ENCODE results near the gene NDUFB3. TPM values are rescaled to one million over a fixed set of nuclear protein-coding genes. Genes with fewer than 3 reads are reported as not detected.

Gene NDUFB3
- total and polyA plus RNA-seq, 2 experiments from 2014 or later, result 34.3 to 230 TPM

- no peak overlapping the region for H3K4me3 ChIP-seq
- H3K27ac ChIP-seq (ENCODE audit: low read depth), result no peak overlapping the region
- H3K4me2 ChIP-seq, result no peak overlapping the region
- TF ChIP-seq POLR2AphosphoS5 (IDR thresholded peaks at IDR 0.05; ENCODE audit: low read depth) (no peak), ZNF331 (CRISPR knock-in tag; IDR thresholded peaks at IDR 0.05; ENCODE audit: low read depth) (no peak), ETS1 (IDR thresholded peaks at IDR 0.05) (no peak), CREB1 (CRISPR knock-in tag; IDR thresholded peaks at IDR 0.05; ENCODE audit: low read depth) (no peak), ZNF462 (CRISPR knock-in tag; IDR thresholded peaks at IDR 0.05) (no peak), CTCF (conservative IDR thresholded peaks at IDR 0.05; ENCODE audit: low read depth in 2 of 2) (no peak), JUNB (IDR thresholded peaks at IDR 0.05; ENCODE audit: unreplicated experiment) (no peak), ZNF114 (CRISPR knock-in tag; IDR thresholded peaks at IDR 0.05) (no peak), REST (IDR thresholded peaks at IDR 0.05; ENCODE audit: unreplicated experiment) (no peak), NANOG (IDR thresholded peaks at IDR 0.05; ENCODE audit: borderline replicate concordance) (no peak), EZH2 (IDR thresholded peaks at IDR 0.05; ENCODE audit: low read depth, unreplicated experiment) (no peak), EZH2phosphoT487 (IDR thresholded peaks at IDR 0.05; ENCODE audit: unreplicated experiment) (no peak), STAT1 (IDR thresholded peaks at IDR 0.05; ENCODE audit: unreplicated experiment) (no peak)
- no peak for ATAC-seq
- no peaks in the 10 kb centered on the region; the same call in 1 of the 2 replicates for H3K79me2 ChIP-seq (replicated peaks; ENCODE audit: insufficient read depth)
- H3K9me2 ChIP-seq (ENCODE audit: insufficient read depth), result no peaks in the 10 kb centered on the region
- Mint-ChIP-seq H3K4me3 (no peak overlapping the region), H3K27ac (no peak overlapping the region), H3K27me3 (ENCODE audit: insufficient read depth, low read depth, poor library complexity) (no peaks in the 10 kb centered on the region), H3K9me3 (peaks cover 42% of the 10 kb centered on the region; the same call in 2 of the 3 replicates), H3K4me1 (no peaks in the 10 kb centered on the region), H3K36me3 (ENCODE audit: low read depth) (peaks cover 26% of the 10 kb centered on the region; the same call in 2 of the 3 replicates)
- DNase-seq (ENCODE audit: low spot score), result no peak
- no peaks in the 10 kb centered on the region for H3K36me3 ChIP-seq (ENCODE audit: insufficient read depth)
- H4K20me1 ChIP-seq (replicated peaks; ENCODE audit: insufficient read depth), result no peaks in the 10 kb centered on the region
- H3F3A ChIP-seq (replicated peaks; ENCODE audit: low read depth), result no peaks in the 10 kb centered on the region
- H3K4me1 ChIP-seq (ENCODE audit: insufficient read depth), result no peaks in the 10 kb centered on the region
- no peak overlapping the region for H2AFZ ChIP-seq
- no peaks in the 10 kb centered on the region for H3K27me3 ChIP-seq (ENCODE audit: insufficient read depth)
Measured at GRCh38 chr2:201038855-201039254, 32.9 kb upstream of the NDUFB3 start.

All from GM23338 (cell line).